GM15510 (cell line): ENCODE results near the gene RABGAP1L.

ENCODE experiments used
- POLR2A ChIP-seq: IDR thresholded peaks from 3 replicates; pipeline ENCODE4 v1.6.1; 2011; ENCODE audit warnings: borderline replicate concordance; ENCODE audit not compliant: insufficient read length; ENCODE audit errors: extremely low read depth

Gene RABGAP1L

DNA sequence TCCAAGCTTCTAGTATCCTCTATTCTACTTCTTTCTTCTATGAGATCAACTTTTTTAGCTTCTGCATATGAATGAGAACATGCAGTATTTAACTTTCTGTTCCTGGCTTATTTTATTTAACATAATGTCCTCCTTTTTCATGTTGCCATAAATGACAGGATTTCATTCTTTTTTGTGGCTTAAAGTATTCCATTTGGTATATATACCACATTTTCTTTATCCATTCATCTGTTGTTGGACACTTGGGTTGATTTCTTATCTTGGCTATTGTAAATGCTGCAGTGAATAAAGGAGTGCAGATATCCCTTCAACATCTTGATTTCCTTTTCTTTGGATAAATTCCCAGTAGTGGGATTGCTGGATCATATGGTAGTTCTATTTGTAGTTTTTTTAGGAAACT, 498.1 kb downstream of the RABGAP1L start:
- no peak for TF ChIP-seq POLR2A

- TF ChIP-seq POLR2A, result no peak
Observed at GRCh38 chr1:174657893-174658292, 498.6 kb downstream of the RABGAP1L start.

GRCh38 chr1:174659823-174660222, 500.5 kb downstream of the RABGAP1L start:
- no peak for TF ChIP-seq POLR2A

DNA sequence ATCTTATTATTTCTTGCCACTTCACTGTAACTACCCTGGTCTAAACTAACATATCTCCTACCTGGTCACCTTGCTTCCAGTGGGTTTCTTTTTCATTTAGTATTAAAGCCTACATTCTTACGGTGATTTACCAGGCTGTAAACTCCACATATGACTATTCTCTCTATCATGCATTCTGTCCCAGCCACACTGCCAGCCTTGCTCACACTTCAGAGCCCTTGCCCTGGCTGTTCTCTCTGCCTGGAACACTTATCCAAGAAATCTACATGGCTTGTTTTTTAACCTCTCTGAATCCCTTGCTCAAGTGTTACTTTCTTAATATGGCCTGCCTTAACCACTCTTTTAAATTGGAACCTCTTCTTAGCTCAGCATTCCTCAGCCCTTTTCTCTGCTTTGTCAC, 501.2 kb downstream of the RABGAP1L start:
- no peak for TF ChIP-seq POLR2A

GRCh38 chr1:174663358-174663757, 504.0 kb downstream of the RABGAP1L start:
- TF ChIP-seq POLR2A, result no peak

GRCh38 chr1:174666248-174666647, 506.9 kb downstream of the RABGAP1L start:
- TF ChIP-seq POLR2A, result no peak

DNA sequence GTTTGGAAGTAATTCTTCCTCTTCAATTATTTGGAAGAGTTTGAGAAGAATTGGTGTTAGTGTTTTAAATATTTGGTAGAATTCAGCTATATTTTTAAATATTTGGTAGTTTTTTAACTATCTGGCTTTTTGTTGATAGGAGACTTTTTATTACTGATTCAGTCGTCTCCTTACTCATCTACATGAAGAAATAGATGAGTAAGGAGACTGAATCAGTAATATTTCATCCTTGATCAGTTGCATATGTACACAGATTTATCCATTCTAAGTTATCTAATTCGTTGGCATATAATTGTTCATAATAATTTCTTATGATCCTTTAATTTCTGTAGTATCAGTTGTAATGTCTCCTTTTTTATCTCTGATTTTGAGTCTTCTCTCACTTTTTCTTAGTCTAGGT, 512.5 kb downstream of the RABGAP1L start:
- no peak for TF ChIP-seq POLR2A

- TF ChIP-seq POLR2A, result no peak
Observed at GRCh38 chr1:174676856-174677255, 517.5 kb downstream of the RABGAP1L start.

GRCh38 chr1:174678657-174679056, 519.3 kb downstream of the RABGAP1L start:
- TF ChIP-seq POLR2A, result no peak

GRCh38 chr1:174680101-174680500, 520.8 kb downstream of the RABGAP1L start:
- TF ChIP-seq POLR2A, result no peak

DNA sequence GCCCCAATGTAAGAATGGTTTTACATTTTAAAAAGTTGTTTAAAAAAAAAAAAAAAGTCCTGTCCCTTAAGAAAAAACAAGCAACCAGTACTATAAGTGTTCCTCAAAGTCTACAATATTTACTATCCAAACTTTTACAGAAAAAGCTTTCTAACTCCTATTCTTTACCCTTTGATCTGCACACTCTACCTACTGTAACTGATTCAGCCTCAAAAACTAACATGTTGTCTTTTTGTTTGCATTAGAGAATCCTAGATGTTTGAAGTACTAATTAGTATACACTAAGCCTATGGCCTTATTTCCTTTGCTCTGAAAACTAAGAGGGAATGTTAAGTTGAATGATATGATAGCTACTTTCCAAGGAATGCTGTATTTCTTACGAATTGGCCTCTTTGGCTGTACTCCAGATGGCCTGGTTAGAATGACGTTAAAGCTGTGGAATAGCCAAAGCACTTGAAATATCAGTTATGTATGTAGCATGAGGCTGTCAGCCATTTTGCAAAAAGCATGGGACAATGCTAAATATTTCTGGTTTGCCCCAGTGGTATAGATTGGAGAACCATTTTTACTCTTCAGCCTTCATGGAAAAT, 523.2 kb downstream of the RABGAP1L start:
- TF ChIP-seq POLR2A, result no peak

- TF ChIP-seq POLR2A, result no peak
Observed at GRCh38 chr1:174686213-174686612, 526.9 kb downstream of the RABGAP1L start.

DNA sequence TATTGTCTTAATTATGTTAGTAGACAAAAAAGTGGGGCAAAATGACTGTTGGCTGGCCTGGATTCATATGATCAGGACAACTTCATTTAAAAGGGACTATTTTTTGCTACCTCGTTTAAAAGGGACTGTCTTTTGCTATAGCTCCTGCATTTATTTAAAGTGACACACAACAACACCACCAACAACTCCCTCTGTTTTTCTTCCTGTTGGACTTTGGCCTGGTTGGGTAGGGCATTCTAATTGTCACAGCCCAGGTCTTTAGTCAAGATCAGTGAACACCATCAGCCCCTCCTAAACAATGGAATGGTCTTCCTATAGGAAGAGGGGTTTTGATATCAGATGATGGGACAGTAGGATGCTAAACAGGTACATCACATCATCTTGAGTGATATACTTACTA, 530.2 kb downstream of the RABGAP1L start:
- TF ChIP-seq POLR2A, result no peak

DNA sequence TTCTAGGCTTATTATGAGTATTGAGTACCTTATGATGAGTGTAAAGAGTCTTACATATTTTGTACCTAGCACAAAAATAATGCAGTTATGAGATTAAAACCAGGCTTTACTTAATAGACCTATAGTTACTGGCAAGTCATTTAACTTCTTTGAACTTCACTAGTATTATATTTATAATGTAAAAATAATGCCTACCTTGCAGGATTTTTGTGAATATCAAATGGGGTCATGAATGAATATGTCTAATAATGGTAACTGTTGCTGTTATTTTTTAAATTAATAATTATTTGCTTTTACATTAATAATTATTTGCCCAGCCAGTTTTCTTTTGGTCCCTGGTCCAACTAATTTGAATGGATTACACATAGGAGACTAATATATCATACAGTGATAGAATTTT, 530.9 kb downstream of the RABGAP1L start:
- no peak for TF ChIP-seq POLR2A

DNA sequence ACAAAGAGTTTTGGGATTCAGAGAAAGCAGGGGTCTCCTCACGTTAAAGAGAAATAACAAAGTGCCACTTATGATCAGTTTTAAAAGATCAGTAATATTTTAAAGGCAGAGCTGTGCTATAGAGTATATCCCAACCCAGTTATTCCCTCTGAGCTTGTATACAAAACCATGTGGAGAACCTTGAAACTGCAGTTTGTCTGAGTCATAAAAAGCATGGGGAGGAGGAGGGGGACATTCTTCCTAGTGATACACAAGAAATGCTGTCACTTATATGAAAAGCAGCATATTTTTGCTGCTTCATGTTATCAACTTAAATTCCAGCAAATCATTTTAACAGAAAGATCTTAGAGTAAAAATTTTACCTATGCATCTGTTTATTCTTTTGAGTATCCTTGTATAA, 533.0 kb downstream of the RABGAP1L start:
- TF ChIP-seq POLR2A, result no peak

GRCh38 chr1:174693085-174693484, 533.8 kb downstream of the RABGAP1L start:
- TF ChIP-seq POLR2A, result no peak
